ENCODE data around the gene FAM13A. TPM values are rescaled to one million over a fixed set of nuclear protein-coding genes. Genes with fewer than 3 reads are reported as not detected.

Gene FAM13A
- total and polyA plus RNA-seq, 11 donors: 3.7 to 30.4 (median 11.5) TPM

GRCh38 chr4:88952081-88952480 lies 104.9 kb downstream of the FAM13A start:
- H3K4me1 ChIP-seq: peaks cover 0 to 33% (median 0%) of the 10 kb centered on the region in 12 donors
- intact Hi-C loops (cut with DNase I): no loop called here
- ATAC-seq (no peak), DNase-seq (no peak)
- no peaks in the 10 kb centered on the region for H3K27me3 ChIP-seq
- no peak overlapping the region for H3K27ac ChIP-seq
- TF ChIP-seq CTCF (IDR thresholded peaks at IDR 0.05): no peak
- no peak for TF ChIP-seq POLR2A (IDR thresholded peaks at IDR 0.05)
- no peak overlapping the region for H3K4me3 ChIP-seq
- 73 to 83% (median 78%) methylated on average over 3 of the region's 3 CpGs for WGBS, 4 donors
- no peaks in the 10 kb centered on the region for H3K36me3 ChIP-seq
- H3K9me3 ChIP-seq: no peaks in the 10 kb centered on the region

GRCh38 chr4:88949605-88950004 lies 107.4 kb downstream of the FAM13A start:
- 86 to 93% (median 88%) methylated on average over 2 of the region's 2 CpGs for WGBS, 4 donors
- peaks cover 0 to 19% (median 0%) of the 10 kb centered on the region in 12 donors for H3K4me1 ChIP-seq
- intact Hi-C loops (cut with DNase I): no loop called here
- H3K36me3 ChIP-seq: no peaks in the 10 kb centered on the region
- H3K27me3 ChIP-seq: no peaks in the 10 kb centered on the region
- ATAC-seq: no peak
- no peak for DNase-seq
- TF ChIP-seq CTCF (IDR thresholded peaks at IDR 0.05): no peak
- TF ChIP-seq POLR2A (IDR thresholded peaks at IDR 0.05): no peak
- no peak overlapping the region for H3K27ac ChIP-seq
- H3K4me3 ChIP-seq: no peak overlapping the region
- no peaks in the 10 kb centered on the region for H3K9me3 ChIP-seq

- Histone ChIP-seq H3K36me3 (no peaks in the 10 kb centered on the region), H3K9me3 (no peaks in the 10 kb centered on the region), H3K4me3 (no peak overlapping the region), H3K27me3 (no peaks in the 10 kb centered on the region), H3K4me1 (peaks cover 0 to 8% (median 0%) of the 10 kb centered on the region in 12 donors), H3K27ac (no peak overlapping the region)
- no peak for DNase-seq
- TF ChIP-seq POLR2A (IDR thresholded peaks at IDR 0.05): no peak
- TF ChIP-seq CTCF (IDR thresholded peaks at IDR 0.05): no peak
- 88 to 93% (median 90%) methylated on average over 2 of the region's 2 CpGs for WGBS, 4 donors
- intact Hi-C loops (cut with DNase I): no loop called here
- ATAC-seq: no peak
Measured at GRCh38 chr4:88940506-88940905, 116.5 kb downstream of the FAM13A start.

- peaks cover 0 to 8% (median 0%) of the 10 kb centered on the region in 12 donors for H3K4me1 ChIP-seq
- no peaks in the 10 kb centered on the region for H3K36me3 ChIP-seq
- DNase-seq: no peak
- intact Hi-C loops (cut with DNase I): no loop called here
- ATAC-seq: no peak
- WGBS, 4 donors: 70 to 84% (median 79%) methylated on average over 3 of the region's 3 CpGs
- no peak for TF ChIP-seq POLR2A (IDR thresholded peaks at IDR 0.05)
- no peak for TF ChIP-seq CTCF (IDR thresholded peaks at IDR 0.05)
- no peak overlapping the region for H3K27ac ChIP-seq
- no peak overlapping the region for H3K4me3 ChIP-seq
- H3K9me3 ChIP-seq: no peaks in the 10 kb centered on the region
- no peaks in the 10 kb centered on the region for H3K27me3 ChIP-seq
Measured at GRCh38 chr4:88939697-88940096, 117.3 kb downstream of the FAM13A start.

Data from heart left ventricle (tissue), 16 donors.